CD4-positive, CD25-positive, alpha-beta regulatory T cell (primary cell): ENCODE results near the gene RBCK1. TPM values are rescaled to one million over a fixed set of nuclear protein-coding genes. Genes with fewer than 3 reads are reported as not detected.
"Not testable (repeated sequence)": the region's sequence is repeated elsewhere in the genome, so short reads cannot be mapped to it uniquely, and the experiment has no call there.

Experiments used
- ATAC-seq, 2 donors: fragments of 150-1000 bp; cut with Tn5 transposase; one replicate each; pipeline ENCODE4 v1.10.0; 2021; ENCODE audit warnings: low read depth in 2 of 2, moderate number of reproducible peaks in 2 of 2, moderate library complexity in 1 of 2
- DNase-seq, 3 donors: peaks; one replicate each; pipeline versions ENCODE4 v3.0.0 to v3.0.0-alpha.2; 2012 to 2022; ENCODE audit warnings: mixed read lengths in 1 of 3
- H3K27ac ChIP-seq: one replicate; pipeline ENCODE4 v1.7.0; 2013; ENCODE audit warnings: mild to moderate bottlenecking, low read length; ENCODE audit not compliant: insufficient read depth, poor library complexity, severe bottlenecking
- H3K27me3 ChIP-seq: one replicate; pipeline ENCODE4 v1.7.0; 2013; ENCODE audit warnings: low read length; ENCODE audit not compliant: control insufficient read depth, insufficient read depth
- H3K36me3 ChIP-seq: one replicate; pipeline ENCODE4 v1.7.0; 2013; ENCODE audit warnings: mild to moderate bottlenecking, low read length, moderate library complexity; ENCODE audit not compliant: control insufficient read depth, insufficient read depth
- H3K4me1 ChIP-seq: 2 replicates; pipeline ENCODE4 v1.7.0; 2013; ENCODE audit warnings: mild to moderate bottlenecking, low read length; ENCODE audit not compliant: insufficient read depth, control insufficient read depth, poor library complexity, severe bottlenecking
- H3K4me3 ChIP-seq: one replicate; pipeline ENCODE4 v1.7.0; 2013; ENCODE audit warnings: low read depth, mild to moderate bottlenecking, low read length, moderate library complexity
- H3K9me3 ChIP-seq, 2 experiments: 1 replicate in 1 of 2; 2 replicates in 1 of 2; pipeline ENCODE4 v1.7.0; 2013; ENCODE audit warnings: low read length in 2 of 2, mild to moderate bottlenecking in 1 of 2, moderate library complexity in 1 of 2; ENCODE audit not compliant: control insufficient read depth in 2 of 2
- H3K27ac Mint-ChIP-seq, 3 donors: one replicate each; pipeline ENCODE4 v1.8.0; 2020 to 2022; ENCODE audit warnings: mild to moderate bottlenecking in 3 of 3, mixed read lengths in 3 of 3, moderate library complexity in 2 of 3
- H3K27me3 Mint-ChIP-seq: one replicate; pipeline ENCODE4 v1.8.0; 2022; ENCODE audit warnings: mild to moderate bottlenecking, mixed read lengths
- H3K36me3 Mint-ChIP-seq: one replicate; pipeline ENCODE4 v1.8.0; 2020; ENCODE audit warnings: mixed read lengths
- H3K4me1 Mint-ChIP-seq, 4 donors: one replicate each; pipeline ENCODE4 v1.8.0; 2020 to 2022; ENCODE audit warnings: mixed read lengths in 4 of 4, mild to moderate bottlenecking in 1 of 4
- H3K4me3 Mint-ChIP-seq, 4 donors: one replicate each; pipeline ENCODE4 v1.8.0; 2020 to 2022; ENCODE audit warnings: mild to moderate bottlenecking in 4 of 4, mixed read lengths in 4 of 4, moderate library complexity in 3 of 4
- H3K9me3 Mint-ChIP-seq, 7 donors: one replicate each; pipeline ENCODE4 v1.8.0; 2020 to 2022; ENCODE audit warnings: mixed read lengths in 7 of 7, mild to moderate bottlenecking in 3 of 7, moderate library complexity in 2 of 7
- polyA plus RNA-seq, 4 donors: library from polyadenylated mRNA; unstranded; fragments of 300-500 nt; fragmentation: Illumina TruSeq; gene quantifications; one replicate each; pipeline ENCODE4 v1.2.3, GENCODE V29; 2021
- total RNA-seq: library from RNA; stranded (reverse); gene quantifications from one replicate; pipeline ENCODE4 v1.2.3, GENCODE V29; 2022

The RBCK1 gene
- total and polyA plus RNA-seq, 5 donors from 2014 or later = 87.5 to 115 (median 93.5) TPM

DNA sequence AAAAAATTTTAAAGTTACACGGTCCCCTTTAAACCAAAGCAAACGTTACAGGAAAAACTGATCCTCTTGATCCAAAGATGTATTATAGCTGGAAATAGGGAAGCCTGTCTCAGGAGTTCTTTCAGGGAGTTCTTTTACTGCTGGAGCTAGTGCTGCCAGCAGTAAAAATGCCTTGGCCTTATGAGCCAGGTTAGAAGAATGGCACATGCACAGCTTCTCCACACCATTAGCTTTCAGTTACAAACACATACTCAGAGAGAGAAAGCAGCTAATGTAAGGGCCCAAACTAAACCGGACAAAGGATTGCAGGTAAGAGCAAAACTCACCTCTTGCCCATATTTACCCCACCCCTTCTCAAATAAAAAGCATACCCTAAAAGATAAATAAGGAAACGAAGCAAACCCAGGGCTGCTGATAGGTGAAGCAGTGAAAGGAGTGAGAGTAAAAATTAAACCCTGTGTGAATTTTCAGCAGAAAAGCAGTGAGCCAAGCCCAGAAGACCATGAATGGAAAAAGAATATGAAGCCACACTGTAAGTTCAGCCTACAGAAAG is 35.2 kb downstream of the RBCK1 start:
- Mint-ChIP-seq H3K36me3 (peaks cover 41% of the 10 kb centered on the region), H3K27ac (peak overlapping the region in 1 of 3 donors; percentile 83), H3K9me3 (no peaks in the 10 kb centered on the region), H3K4me1 (peaks cover 14 to 38% (median 26%) of the 10 kb centered on the region in 4 donors), H3K27me3 (no peaks in the 10 kb centered on the region), H3K4me3 (no peak overlapping the region)
- Histone ChIP-seq H3K36me3 (peaks cover 63% of the 10 kb centered on the region), H3K4me3 (no peak overlapping the region), H3K9me3 (no peaks in the 10 kb centered on the region), H3K27ac (no peak overlapping the region), H3K27me3 (no peaks in the 10 kb centered on the region), H3K4me1 (peaks cover 15% of the 10 kb centered on the region)
- no peak for DNase-seq
- ATAC-seq = no peak

DNA sequence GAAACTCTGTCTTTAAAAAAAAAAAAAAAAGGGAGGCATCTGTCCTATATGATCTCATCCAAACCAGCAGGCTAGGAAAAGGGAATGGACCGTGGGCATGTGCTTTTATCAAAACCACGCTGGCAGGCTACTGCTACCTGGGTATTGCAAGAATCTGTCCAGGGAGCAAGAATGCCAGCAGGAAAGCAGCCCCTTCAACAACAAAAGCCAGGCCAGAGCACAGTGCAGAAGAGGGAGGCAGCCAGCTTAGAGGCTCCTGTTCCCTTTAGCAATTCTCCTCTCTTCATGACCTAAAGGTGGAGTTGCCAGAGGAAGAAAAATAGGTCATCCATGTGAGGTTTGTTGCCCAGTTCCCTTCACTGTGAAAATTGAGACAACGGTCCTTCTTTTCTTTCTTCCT is 36.0 kb downstream of the RBCK1 start:
- no peaks in the 10 kb centered on the region for H3K27me3 ChIP-seq
- Mint-ChIP-seq H3K9me3 (no peaks in the 10 kb centered on the region), H3K4me3 (no peak overlapping the region), H3K36me3 (peaks cover 41% of the 10 kb centered on the region), H3K27ac (no peak overlapping the region), H3K27me3 (no peaks in the 10 kb centered on the region), H3K4me1 (peaks cover 7 to 30% (median 18%) of the 10 kb centered on the region in 4 donors)
- no peak overlapping the region for H3K27ac ChIP-seq
- ATAC-seq (no peak), DNase-seq (no peak)
- H3K36me3 ChIP-seq = peaks cover 63% of the 10 kb centered on the region
- H3K9me3 ChIP-seq = no peaks in the 10 kb centered on the region
- peaks cover 7% of the 10 kb centered on the region for H3K4me1 ChIP-seq
- no peak overlapping the region for H3K4me3 ChIP-seq

DNA sequence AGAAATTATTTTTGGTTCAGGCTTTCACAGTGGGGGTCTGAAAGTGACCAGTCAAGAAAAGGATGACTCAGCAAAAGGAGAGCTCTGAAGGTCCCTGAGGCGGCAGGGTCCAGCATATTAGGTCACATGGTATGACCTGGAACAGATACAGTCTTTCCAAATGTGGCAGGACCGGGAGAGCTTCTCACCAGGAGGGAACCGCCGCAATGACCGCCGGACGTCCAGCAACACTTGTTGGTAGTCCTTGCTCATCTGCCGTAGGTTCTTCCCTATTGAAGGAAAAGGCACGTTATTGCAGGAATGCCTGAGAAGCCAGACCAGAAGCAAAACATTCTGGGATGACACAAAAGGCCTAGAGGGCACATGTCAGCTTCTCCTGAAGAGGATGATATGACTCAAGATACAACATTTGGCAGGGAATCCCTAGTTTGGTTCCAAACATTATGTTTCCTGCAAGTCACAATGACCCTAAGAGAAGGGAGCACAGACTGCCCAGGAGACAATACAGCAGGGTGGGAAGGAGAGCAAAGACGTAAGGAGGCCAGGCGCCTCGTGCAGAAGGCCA is 36.8 kb downstream of the RBCK1 start:
- Mint-ChIP-seq H3K4me1 (peaks cover 8 to 27% (median 13%) of the 10 kb centered on the region in 4 donors), H3K9me3 (no peaks in the 10 kb centered on the region), H3K4me3 (no peak overlapping the region), H3K27me3 (no peaks in the 10 kb centered on the region), H3K27ac (no peak overlapping the region), H3K36me3 (peaks cover 36% of the 10 kb centered on the region)
- DNase-seq (no peak), ATAC-seq (no peak)
- Histone ChIP-seq H3K36me3 (peaks cover 62% of the 10 kb centered on the region), H3K9me3 (no peaks in the 10 kb centered on the region), H3K27ac (no peak overlapping the region), H3K27me3 (no peaks in the 10 kb centered on the region), H3K4me1 (no peaks in the 10 kb centered on the region), H3K4me3 (no peak overlapping the region)

DNA sequence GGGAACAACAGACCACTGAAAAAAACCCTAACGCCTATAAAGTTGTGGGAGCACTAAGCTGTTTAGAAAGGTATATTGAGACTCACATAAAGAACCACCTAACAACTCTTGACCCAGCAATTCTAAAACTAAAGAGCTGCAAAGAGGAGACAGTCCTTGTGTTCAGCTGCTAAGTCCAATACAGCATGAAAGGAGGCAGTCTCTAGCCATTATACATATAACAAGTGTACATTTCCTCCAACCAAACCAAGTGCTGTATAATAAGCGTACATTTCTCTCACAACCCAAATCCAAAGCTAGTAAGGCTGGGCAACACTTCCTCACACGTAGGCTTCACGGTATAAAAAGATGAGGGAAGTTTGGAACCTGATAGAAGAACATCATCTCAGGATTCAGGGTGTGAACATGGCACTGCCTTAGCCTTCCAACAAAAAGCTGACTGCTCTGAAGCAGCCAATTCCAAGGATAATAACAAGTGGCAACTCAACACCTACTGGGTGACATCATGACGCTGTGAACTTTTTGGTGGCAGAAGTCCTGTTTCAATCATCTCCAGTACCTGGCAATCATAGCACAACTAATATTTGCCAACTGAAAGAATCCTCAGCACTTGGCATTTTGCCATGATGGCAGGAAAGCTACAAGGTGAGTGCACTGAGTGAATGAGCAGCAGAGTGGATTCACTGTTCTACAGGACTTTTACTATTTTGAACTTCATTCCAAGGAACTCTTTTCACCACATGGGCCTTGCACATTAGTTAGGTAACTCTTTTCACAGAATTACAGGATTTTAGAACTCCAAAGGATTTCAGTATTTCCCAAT is 37.6 kb downstream of the RBCK1 start:
- no peak for ATAC-seq
- Mint-ChIP-seq H3K4me1 (peaks cover 8 to 25% (median 13%) of the 10 kb centered on the region in 4 donors), H3K9me3 (no peaks in the 10 kb centered on the region)

DNA sequence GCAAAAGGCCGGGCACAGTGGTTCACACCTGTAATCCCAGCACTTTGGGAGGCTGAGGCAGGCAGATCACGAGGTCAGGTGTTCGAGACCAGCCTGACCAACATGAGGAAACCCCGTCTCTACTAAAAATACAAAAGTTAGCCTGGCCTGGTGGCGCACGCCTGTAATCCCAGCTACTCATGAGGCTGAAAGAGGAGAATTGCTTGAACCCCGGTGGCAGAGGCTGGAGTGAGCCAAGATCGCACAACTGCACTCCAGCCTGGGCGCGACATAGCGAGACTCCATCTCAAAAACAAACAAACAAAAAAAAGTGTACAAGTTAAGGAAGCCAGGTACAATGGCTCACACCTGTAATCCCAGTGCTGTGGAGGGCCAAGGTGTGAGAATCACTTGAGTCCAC is 43.9 kb downstream of the RBCK1 start:
- H3K4me3 ChIP-seq, H3K27ac ChIP-seq, H3K9me3 Mint-ChIP-seq, H3K36me3 ChIP-seq, H3K27me3 ChIP-seq, H3K9me3 ChIP-seq, H3K4me1 ChIP-seq, H3K27me3 Mint-ChIP-seq, H3K36me3 Mint-ChIP-seq, DNase-seq, ATAC-seq: not testable (repeated sequence)
- Mint-ChIP-seq H3K27ac (peak overlapping the region in 1 of 3 donors; percentile 38), H3K4me3 (peak overlapping the region in 1 of 4 donors; percentile 1), H3K4me1 (peaks cover 5 to 36% (median 17%) of the 10 kb centered on the region in 4 donors)

More for the DNA sequence above, 37.6 kb downstream of the RBCK1 start:
- DNase-seq = no peak
- Mint-ChIP-seq H3K4me3 (no peak overlapping the region), H3K27ac (no peak overlapping the region), H3K36me3 (peaks cover 34% of the 10 kb centered on the region), H3K27me3 (no peaks in the 10 kb centered on the region)
- Histone ChIP-seq H3K4me1 (no peaks in the 10 kb centered on the region), H3K27me3 (no peaks in the 10 kb centered on the region), H3K36me3 (peaks cover 55% of the 10 kb centered on the region), H3K27ac (no peak overlapping the region), H3K4me3 (no peak overlapping the region), H3K9me3 (no peaks in the 10 kb centered on the region)

DNA sequence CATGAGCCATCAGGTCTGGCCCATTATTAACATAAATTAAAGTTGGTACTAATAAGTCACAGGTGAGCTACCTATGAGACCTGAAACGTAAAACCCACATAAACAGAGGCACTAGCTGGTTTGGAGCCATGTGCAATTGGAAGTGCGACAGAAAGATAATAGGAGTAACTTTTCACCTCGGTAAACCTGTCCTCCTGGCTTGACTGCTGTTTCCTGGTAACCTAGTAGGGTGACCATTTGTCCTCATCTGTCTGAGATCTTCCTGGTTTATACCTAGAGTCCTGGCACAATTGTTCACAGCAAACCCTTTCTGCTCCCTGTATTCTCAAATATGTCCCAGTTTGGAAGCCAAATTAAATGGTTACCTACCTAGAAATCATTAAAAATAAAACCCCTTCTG is 46.9 kb downstream of the RBCK1 start:
- Mint-ChIP-seq H3K36me3 (peaks cover 5% of the 10 kb centered on the region), H3K4me3 (no peak overlapping the region), H3K4me1 (peaks cover 18 to 48% (median 29%) of the 10 kb centered on the region in 4 donors), H3K27ac (no peak overlapping the region), H3K9me3 (peaks cover 0 to 2% (median 0%) of the 10 kb centered on the region in 7 donors), H3K27me3 (no peaks in the 10 kb centered on the region)
- Histone ChIP-seq H3K27me3 (no peaks in the 10 kb centered on the region), H3K27ac (no peak overlapping the region), H3K4me3 (no peak overlapping the region), H3K9me3 (no peaks in the 10 kb centered on the region), H3K36me3 (no peaks in the 10 kb centered on the region), H3K4me1 (peaks cover 16% of the 10 kb centered on the region)
- ATAC-seq (no peak), DNase-seq (no peak)

DNA sequence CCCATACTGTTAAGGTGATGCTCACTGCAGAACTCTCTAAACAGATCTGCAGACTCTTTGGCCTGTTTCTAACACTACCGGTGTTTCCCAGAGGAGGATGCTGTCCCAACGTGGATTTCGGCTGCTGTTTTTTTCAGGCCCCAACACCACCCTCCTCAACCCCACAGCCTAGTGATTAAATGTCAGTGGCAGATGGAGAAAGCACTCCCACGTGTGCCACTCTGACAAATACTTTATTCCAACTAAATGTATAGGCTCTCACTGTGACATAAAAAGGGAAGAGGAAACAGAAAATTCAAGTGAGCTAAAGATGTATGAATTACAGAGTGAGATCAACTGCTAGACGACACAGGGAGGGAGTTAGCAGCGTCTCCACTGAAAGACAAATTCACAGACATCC is 50.7 kb downstream of the RBCK1 start:
- H3K27me3 ChIP-seq = no peaks in the 10 kb centered on the region
- peaks cover 25 to 58% (median 45%) of the 10 kb centered on the region in 4 donors for H3K4me1 Mint-ChIP-seq
- peaks cover 5% of the 10 kb centered on the region for H3K36me3 Mint-ChIP-seq
- H3K9me3 ChIP-seq = no peaks in the 10 kb centered on the region
- H3K36me3 ChIP-seq = no peaks in the 10 kb centered on the region
- H3K4me3 Mint-ChIP-seq = peak overlapping the region in 1 of 4 donors; percentile 25
- peaks cover 39% of the 10 kb centered on the region for H3K4me1 ChIP-seq
- ATAC-seq (no peak), DNase-seq (no peak)
- peaks cover 0 to 4% (median 0%) of the 10 kb centered on the region in 7 donors for H3K9me3 Mint-ChIP-seq
- H3K27me3 Mint-ChIP-seq = no peaks in the 10 kb centered on the region
- H3K27ac Mint-ChIP-seq = peak overlapping the region in 1 of 3 donors; percentile 68
- no peak overlapping the region for H3K27ac ChIP-seq
- no peak overlapping the region for H3K4me3 ChIP-seq
